SK-N-MC (cell line): ENCODE data around the gene GABPA.

Experiments
- EZH2 ChIP-seq: fragments of 200-600 bp; sonication (generic); IDR thresholded peaks from one replicate; pipeline ENCODE4 v1.6.1; 2017; ENCODE audit warnings: antibody characterized with exemption
- FOXP2 ChIP-seq: optimal IDR thresholded peaks from 2 replicates; pipeline ENCODE3; 2011; ENCODE audit warnings: mild to moderate bottlenecking, moderate library complexity; ENCODE audit not compliant: insufficient read depth; ENCODE audit errors: extremely low read length, control extremely low read depth
- POLR2AphosphoS5 ChIP-seq: IDR thresholded peaks from 2 replicates; pipeline ENCODE4 v1.6.1; 2012; ENCODE audit warnings: mild to moderate bottlenecking, low read depth, low read length, borderline replicate concordance

DNA sequence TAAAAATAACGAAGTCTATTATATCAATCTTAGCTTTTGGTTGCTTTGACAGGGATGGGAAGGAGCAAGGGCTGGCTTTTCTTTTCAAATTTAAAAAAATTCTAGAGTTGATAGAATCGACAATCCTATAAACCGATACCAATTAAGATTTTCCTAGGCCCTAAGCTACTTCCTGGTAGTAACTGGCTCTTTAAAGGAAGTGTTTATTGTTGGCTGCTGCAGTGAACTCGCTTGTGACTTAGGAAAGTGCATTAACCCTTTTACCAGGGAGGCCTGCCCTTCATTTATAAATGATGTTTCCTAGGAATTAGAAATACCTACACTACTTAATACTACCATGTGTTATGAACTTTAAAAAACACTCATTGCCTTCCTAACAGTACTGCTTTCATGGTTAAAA, 33.2 kb upstream of the GABPA start:
- TF ChIP-seq EZH2, result no peak
- TF ChIP-seq POLR2AphosphoS5, result no peak
- TF ChIP-seq FOXP2, result no peak
